Measurements from ENCODE around the gene LRMDA. TPM values are rescaled to one million over a fixed set of nuclear protein-coding genes. Genes with fewer than 3 reads are reported as not detected.

LRMDA gene
- total RNA-seq, 6 donors from 2014 or later = 12.8 to 185 (median 18.1) TPM

DNA sequence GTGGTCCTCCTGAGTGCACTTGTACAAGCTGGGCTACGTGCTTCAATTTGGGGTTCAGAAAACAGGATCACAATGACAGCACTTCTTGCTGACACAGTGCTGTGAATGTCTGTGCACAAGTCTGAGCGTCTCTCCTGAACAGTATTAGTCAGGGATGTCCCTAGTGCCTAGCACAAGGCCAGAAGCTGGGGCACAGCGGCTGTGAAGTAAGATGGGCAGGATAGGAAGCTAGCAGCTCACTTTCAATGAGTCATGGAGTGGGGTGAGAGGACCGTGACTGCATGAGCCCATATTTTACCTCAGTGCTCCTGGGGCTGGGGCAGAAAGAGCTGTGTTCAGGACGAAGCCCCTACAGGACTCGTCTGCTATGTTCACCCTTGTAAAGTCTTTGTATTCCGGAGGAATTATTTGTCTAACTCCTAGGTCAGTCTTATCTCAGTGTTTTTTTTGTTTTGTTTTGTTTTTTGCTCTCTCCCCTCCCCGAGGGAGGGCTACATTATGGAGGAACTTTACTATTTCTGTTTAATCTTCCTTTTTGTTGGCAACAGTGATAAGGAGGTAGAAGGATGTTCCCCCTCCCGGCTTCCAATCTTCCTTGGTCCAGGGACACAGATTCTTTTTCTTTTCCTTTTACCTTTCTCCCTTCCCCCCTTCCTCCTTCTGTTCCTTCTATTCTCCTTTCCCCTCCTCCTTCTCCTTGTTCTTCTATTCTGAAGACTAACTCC lies 2.8 kb upstream of the LRMDA start:
- H3K4me3 ChIP-seq = no peak overlapping the region
- ATAC-seq (ENCODE audit: low FRiP score in 2 of 2) (peak in 1 of 2 donors; percentile 19), DNase-seq (peak in 1 of 2 donors; percentile 43)
- H3K4me1 ChIP-seq = peaks cover 36 to 59% (median 54%) of the 10 kb centered on the region in 4 donors
- H3K36me3 ChIP-seq = no peaks in the 10 kb centered on the region
- 55 to 60% methylated on average over 9 of the region's 9 CpGs for WGBS, 2 donors
- no peaks in the 10 kb centered on the region for H3K27me3 ChIP-seq
- H3K27ac ChIP-seq = peak overlapping the region; percentile 23 to 89 (median 59)
- H3K9me3 ChIP-seq = no peaks in the 10 kb centered on the region
- TF ChIP-seq EP300 (IDR thresholded peaks at IDR 0.05) (no peak), POLR2A (IDR thresholded peaks at IDR 0.05) (no peak), POLR2AphosphoS5 (IDR thresholded peaks at IDR 0.05) (peak in 1 of 2 donors; percentile 5)

DNA sequence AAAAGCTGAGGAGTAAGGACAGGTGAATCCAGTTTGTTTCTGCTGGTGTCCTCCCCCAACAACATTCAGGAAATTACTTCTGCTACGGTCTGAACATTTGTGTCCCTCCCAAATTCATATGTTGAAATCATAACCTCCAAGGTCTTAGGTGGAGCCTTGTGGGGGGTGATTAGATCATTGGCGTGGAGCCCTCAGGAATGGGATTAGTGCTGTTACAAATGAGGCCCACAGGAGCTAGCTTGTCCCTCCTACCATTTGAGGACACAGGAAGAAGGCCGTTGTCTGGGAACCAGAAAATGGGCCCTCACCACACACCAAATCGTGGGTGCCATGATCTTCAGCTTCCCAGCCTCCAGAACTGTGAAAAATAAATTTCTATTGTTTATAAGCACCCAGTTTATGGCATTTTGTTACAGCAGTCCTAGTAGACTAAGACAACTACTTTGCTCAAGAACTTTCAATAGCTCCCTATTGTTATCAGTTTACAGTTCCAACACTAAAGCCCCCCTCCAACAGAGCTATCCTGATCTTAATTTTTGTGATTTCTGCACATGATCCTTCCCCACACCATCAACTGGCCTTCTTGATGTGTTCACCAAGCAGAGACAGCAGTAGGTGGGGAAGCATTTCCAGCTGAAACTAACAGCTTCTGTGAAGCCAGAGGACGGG lies 2.1 kb upstream of the LRMDA start:
- DNase-seq (no peak), ATAC-seq (ENCODE audit: low FRiP score in 2 of 2) (no peak)
- no peaks in the 10 kb centered on the region for H3K36me3 ChIP-seq
- 54 to 61% methylated on average over 5 of the region's 5 CpGs for WGBS, 2 donors
- H3K4me1 ChIP-seq = peaks cover 36 to 59% (median 53%) of the 10 kb centered on the region in 4 donors
- no peaks in the 10 kb centered on the region for H3K27me3 ChIP-seq
- no peaks in the 10 kb centered on the region for H3K9me3 ChIP-seq
- H3K4me3 ChIP-seq = no peak overlapping the region
- peak overlapping the region; percentile 76 to 89 (median 86) for H3K27ac ChIP-seq
- TF ChIP-seq POLR2A (IDR thresholded peaks at IDR 0.05) (no peak), POLR2AphosphoS5 (IDR thresholded peaks at IDR 0.05) (no peak)

- TF ChIP-seq POLR2AphosphoS5 (IDR thresholded peaks at IDR 0.05) (peak in 1 of 2 donors; percentile 69), CTCF (IDR thresholded peaks at IDR 0.05) (no peak), POLR2A (IDR thresholded peaks at IDR 0.05) (peak in 1 of 4 donors; percentile 31), EP300 (IDR thresholded peaks at IDR 0.05) (peak in 1 of 4 donors; percentile 7)
- Histone ChIP-seq H3K27ac (peak overlapping the region; percentile 76 to 89 (median 86)), H3K4me3 (peak overlapping the region in 1 of 4 donors; percentile 78), H3K27me3 (no peaks in the 10 kb centered on the region), H3K4me1 (peaks cover 36 to 59% (median 52%) of the 10 kb centered on the region in 4 donors), H3K36me3 (no peaks in the 10 kb centered on the region), H3K9me3 (no peaks in the 10 kb centered on the region)
- WGBS, 2 donors = 9 to 26% methylated on average over 7 to 9 of the region's 9 CpGs
- DNase-seq (peak; percentile 23 to 81), ATAC-seq (ENCODE audit: low FRiP score in 2 of 2) (peak; percentile 73 to 77)
Observed at GRCh38 chr10:75430000-75430763, 1.2 kb upstream of the LRMDA start.

DNA sequence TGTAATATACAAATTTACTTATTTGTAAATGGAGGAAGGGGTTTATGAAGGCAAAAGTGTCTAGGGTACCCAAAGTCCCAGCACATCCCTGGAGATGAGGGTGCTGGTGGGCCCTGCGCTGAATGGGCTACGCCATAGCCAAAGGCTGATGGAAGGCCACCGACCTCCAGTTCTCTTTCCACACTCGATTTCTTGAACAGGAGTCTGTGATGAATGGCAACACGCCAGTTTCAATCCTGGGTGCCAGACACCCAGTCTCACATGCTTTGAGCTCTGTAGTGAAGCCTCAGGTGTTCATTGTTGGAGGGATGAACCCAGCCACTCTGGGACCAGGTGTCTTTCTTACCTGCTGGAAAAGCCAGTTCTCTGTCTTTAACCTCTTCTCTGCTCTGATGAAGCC lies 752 bp downstream of the LRMDA start:
- H3K36me3 ChIP-seq = no peaks in the 10 kb centered on the region
- TF ChIP-seq POLR2A (IDR thresholded peaks at IDR 0.05) (no peak), CTCF (IDR thresholded peaks at IDR 0.05) (no peak), POLR2AphosphoS5 (IDR thresholded peaks at IDR 0.05) (no peak), EP300 (IDR thresholded peaks at IDR 0.05) (no peak)
- DNase-seq (no peak), ATAC-seq (ENCODE audit: low FRiP score in 2 of 2) (no peak)
- no peaks in the 10 kb centered on the region for H3K9me3 ChIP-seq
- 48 to 66% methylated on average over 5 of the region's 5 CpGs for WGBS, 2 donors
- peak overlapping the region in 3 of 4 donors; percentile 76 to 89 (median 85) for H3K27ac ChIP-seq
- peaks cover 32 to 57% (median 52%) of the 10 kb centered on the region in 4 donors for H3K4me1 ChIP-seq
- H3K4me3 ChIP-seq = peak overlapping the region in 3 of 4 donors; percentile 65 to 78 (median 74)
- no peaks in the 10 kb centered on the region for H3K27me3 ChIP-seq

- ATAC-seq (ENCODE audit: low FRiP score in 2 of 2) = no peak
- 76 to 82% methylated on average over 5 of the region's 5 CpGs for WGBS, 2 donors
- Histone ChIP-seq H3K36me3 (peaks cover 0 to under 1% (median 0%) of the 10 kb centered on the region in 4 donors), H3K4me3 (no peak overlapping the region), H3K27ac (no peak overlapping the region), H3K27me3 (no peaks in the 10 kb centered on the region), H3K4me1 (peaks cover 26 to 51% (median 46%) of the 10 kb centered on the region in 4 donors), H3K9me3 (no peaks in the 10 kb centered on the region)
- no peak for DNase-seq
- TF ChIP-seq EP300 (IDR thresholded peaks at IDR 0.05) = no peak
- TF ChIP-seq CTCF (IDR thresholded peaks at IDR 0.05) = no peak
- TF ChIP-seq POLR2AphosphoS5 (IDR thresholded peaks at IDR 0.05) = no peak
- TF ChIP-seq POLR2A (IDR thresholded peaks at IDR 0.05) = no peak
Observed at GRCh38 chr10:75432763-75433162, 1.3 kb downstream of the LRMDA start.
